HEK293 (cell line): ENCODE measurements around the gene FAM193B.

Source experiments
- CTCF ChIA-PET: fragments of 350-600 bp; formaldehyde crosslinking; extraction: SDS; loops from one replicate; lab custom pipeline; 2021; ENCODE audit warnings: antibody characterized with exemption; lab: Yijun Ruan, JAX
- POLR2A ChIA-PET: fragments of 300-600 bp; formaldehyde crosslinking; extraction: SDS; loops from one replicate; lab custom pipeline; 2020; ENCODE audit warnings: antibody characterized with exemption, inconsistent platforms; lab: Yijun Ruan, JAX
- H3K27ac ChIP-seq: fragments of 200-500 bp; sonication (Bioruptor generic); 2 replicates; pipeline ENCODE4 v1.5.1; 2014; ENCODE audit warnings: low read depth, low read length, control low read depth, inconsistent platforms; ENCODE audit errors: extremely low read depth
- H3K36me3 ChIP-seq, 2 experiments: fragments of 200-500 bp in 1 of 2; sonication (Bioruptor generic) in 1 of 2; 1 replicate in 1 of 2; 2 replicates in 1 of 2; pipeline ENCODE4 v1.5.1; 2014 to 2017; ENCODE audit warnings: inconsistent platforms in 2 of 2, low read length in 2 of 2; ENCODE audit not compliant: control insufficient read depth in 2 of 2, insufficient read depth in 1 of 2
- H3K4me1 ChIP-seq: fragments of 200-500 bp; sonication (Bioruptor generic); 2 replicates; pipeline ENCODE4 v1.5.1; 2014; ENCODE audit warnings: mild to moderate bottlenecking, low read length, inconsistent platforms; ENCODE audit not compliant: control insufficient read depth, insufficient read depth
- H3K4me3 ChIP-seq: 2 replicates; pipeline ENCODE4 v1.5.1; 2011; ENCODE audit warnings: low read depth, mild to moderate bottlenecking, control low read depth, low read length, moderate library complexity
- H3K9me3 ChIP-seq: fragments of 200-500 bp; sonication (Bioruptor generic); 2 replicates; pipeline ENCODE4 v1.5.1; 2014; ENCODE audit warnings: low read depth, low read length, inconsistent platforms; ENCODE audit not compliant: control insufficient read depth, insufficient read depth
- AEBP2 ChIP-seq: fragments of 450-650 bp; formaldehyde crosslinking; IDR thresholded peaks from 2 replicates; pipeline ENCODE4 v1.5.1; 2016; ENCODE audit warnings: missing biosample characterization, missing genetic modification characterization, borderline replicate concordance
- BCL11B ChIP-seq: fragments of 450-650 bp; formaldehyde crosslinking; IDR thresholded peaks from 2 replicates; pipeline ENCODE4 v1.5.1; 2016; ENCODE audit warnings: low read depth, missing biosample characterization, missing genetic modification characterization
- EGR2 ChIP-seq: fragments of 450-650 bp; formaldehyde crosslinking; IDR thresholded peaks from 2 replicates; pipeline ENCODE4 v1.5.1; 2016; ENCODE audit warnings: low read depth, missing biosample characterization, missing genetic modification characterization
- GLIS1 ChIP-seq: fragments of 450-650 bp; formaldehyde crosslinking; IDR thresholded peaks from 2 replicates; pipeline ENCODE4 v1.5.1; 2016; ENCODE audit warnings: missing biosample characterization, missing genetic modification characterization
- HOXC10 ChIP-seq: sonication (generic); formaldehyde crosslinking; IDR thresholded peaks from 2 replicates; pipeline ENCODE4 v1.8.1; 2023; ENCODE audit warnings: mild to moderate bottlenecking, missing genetic modification reagents
- IKZF3 ChIP-seq: fragments of 450-650 bp; IDR thresholded peaks from 2 replicates; pipeline ENCODE4 v1.5.0; 2018; ENCODE audit warnings: missing biosample characterization, mild to moderate bottlenecking, missing genetic modification characterization, moderate library complexity
- OVOL3 ChIP-seq: fragments of 450-650 bp; formaldehyde crosslinking; IDR thresholded peaks from 2 replicates; pipeline ENCODE4 v1.5.1; 2016; ENCODE audit warnings: missing biosample characterization, missing genetic modification characterization
- SP2 ChIP-seq: fragments of 450-650 bp; formaldehyde crosslinking; IDR thresholded peaks from 2 replicates; pipeline ENCODE4 v1.5.1; 2016; ENCODE audit warnings: missing biosample characterization, missing genetic modification characterization
- SP3 ChIP-seq: fragments of 450-650 bp; formaldehyde crosslinking; IDR thresholded peaks from 2 replicates; pipeline ENCODE4 v1.5.1; 2016; ENCODE audit warnings: missing biosample characterization, missing genetic modification characterization
- SP7 ChIP-seq: fragments of 450-650 bp; formaldehyde crosslinking; IDR thresholded peaks from 2 replicates; pipeline ENCODE4 v1.5.1; 2016; ENCODE audit warnings: missing biosample characterization, missing genetic modification characterization
- ZBTB26 ChIP-seq: fragments of 450-650 bp; formaldehyde crosslinking; optimal IDR thresholded peaks from 2 replicates; pipeline ENCODE3; 2016; ENCODE audit warnings: missing biosample characterization, mild to moderate bottlenecking, missing genetic modification characterization
- ZBTB7A ChIP-seq: fragments of 450-650 bp; formaldehyde crosslinking; IDR thresholded peaks from 2 replicates; pipeline ENCODE4 v1.5.1; 2016; ENCODE audit warnings: low read depth, missing biosample characterization, missing genetic modification characterization
- ZNF10 ChIP-seq: fragments of 450-650 bp; formaldehyde crosslinking; IDR thresholded peaks from 2 replicates; pipeline ENCODE4 v1.5.1; 2017; ENCODE audit warnings: missing biosample characterization, missing genetic modification characterization
- ZNF121 ChIP-seq: fragments of 450-650 bp; formaldehyde crosslinking; IDR thresholded peaks from 2 replicates; pipeline ENCODE4 v1.5.1; 2016; ENCODE audit warnings: missing biosample characterization, missing genetic modification characterization
- ZNF133 ChIP-seq: fragments of 450-650 bp; formaldehyde crosslinking; IDR thresholded peaks from 2 replicates; pipeline ENCODE4 v1.5.1; 2016; ENCODE audit warnings: missing biosample characterization, missing genetic modification characterization
- ZNF148 ChIP-seq: fragments of 450-650 bp; formaldehyde crosslinking; IDR thresholded peaks from 2 replicates; pipeline ENCODE4 v1.5.0; 2017; ENCODE audit warnings: missing biosample characterization, missing genetic modification characterization, borderline replicate concordance
- ZNF2 ChIP-seq: fragments of 450-650 bp; formaldehyde crosslinking; IDR thresholded peaks from 2 replicates; pipeline ENCODE4 v1.5.1; 2016; ENCODE audit warnings: missing biosample characterization, missing genetic modification characterization
- ZNF23 ChIP-seq: fragments of 450-650 bp; formaldehyde crosslinking; IDR thresholded peaks from 2 replicates; pipeline ENCODE4 v1.5.1; 2016; ENCODE audit warnings: missing biosample characterization, missing genetic modification characterization, borderline replicate concordance
- ZNF24 ChIP-seq: fragments of 450-650 bp; formaldehyde crosslinking; IDR thresholded peaks from 2 replicates; pipeline ENCODE4 v1.5.1; 2016; ENCODE audit warnings: missing biosample characterization, missing genetic modification characterization
- ZNF280C ChIP-seq: fragments of 450-650 bp; formaldehyde crosslinking; IDR thresholded peaks from 2 replicates; pipeline ENCODE4 v1.5.1; 2016; ENCODE audit warnings: missing biosample characterization, missing genetic modification characterization
- ZNF391 ChIP-seq: fragments of 450-650 bp; formaldehyde crosslinking; IDR thresholded peaks from 2 replicates; pipeline ENCODE4 v1.5.1; 2016; ENCODE audit warnings: low read depth, missing biosample characterization, missing genetic modification characterization, borderline replicate concordance
- ZNF549 ChIP-seq: fragments of 450-650 bp; IDR thresholded peaks from 2 replicates; pipeline ENCODE4 v1.5.1; 2018; ENCODE audit warnings: missing biosample characterization, missing genetic modification characterization, mild to moderate bottlenecking, inconsistent platforms, moderate library complexity
- ZNF560 ChIP-seq: fragments of 450-650 bp; formaldehyde crosslinking; IDR thresholded peaks from 2 replicates; pipeline ENCODE4 v1.5.1; 2017; ENCODE audit warnings: missing biosample characterization, missing genetic modification characterization, borderline replicate concordance
- ZNF785 ChIP-seq: fragments of 450-650 bp; formaldehyde crosslinking; IDR thresholded peaks from 2 replicates; pipeline ENCODE4 v1.5.1; 2016; ENCODE audit warnings: missing biosample characterization, missing genetic modification characterization

The FAM193B gene

GRCh38 chr5:177519463-177520235 is 34.7 kb downstream of the FAM193B start:
- ChIA-PET POLR2A (interaction anchor here (1.4 kb wide), 1 partner anchor 22 kb away, joined by 8 read pairs; the partner anchor contains the start of gene PDLIM7), CTCF (interaction anchor here (0.7 to 0.8 kb wide), 2 partner anchors 88 to 1330 kb away, joined by 4 to 5 read pairs; no protein-coding TSS in a partner anchor)
- no peak for TF ChIP-seq ZNF121 (tag by site-specific recombination)
- no peak for TF ChIP-seq BCL11B (tag by site-specific recombination)
- no peak for TF ChIP-seq ZNF560 (tag by site-specific recombination)
- no peak for TF ChIP-seq ZNF785 (tag by site-specific recombination)
- TF ChIP-seq SP3 (tag by site-specific recombination), result no peak
- TF ChIP-seq ZNF391 (tag by site-specific recombination), result no peak
- no peak for TF ChIP-seq ZNF2
- TF ChIP-seq ZNF24 (tag by site-specific recombination), result no peak
- TF ChIP-seq ZBTB7A (tag by site-specific recombination), result no peak
- no peak for TF ChIP-seq ZNF280C (tag by site-specific recombination)
- no peak for TF ChIP-seq SP7 (tag by site-specific recombination)
- TF ChIP-seq GLIS1 (tag by site-specific recombination), result no peak
- TF ChIP-seq ZNF549 (tag by site-specific recombination), result no peak
- TF ChIP-seq AEBP2, result no peak
- 0 out of 2 replicates have a peak overlapping the region, but pooled peaks have one; percentile 28 for H3K27ac ChIP-seq
- no peak overlapping the region for H3K4me3 ChIP-seq
- no peaks in the 10 kb centered on the region; the same call in 1 of the 2 replicates for H3K4me1 ChIP-seq
- peaks cover 3 to 61% of the 10 kb centered on the region in 2 experiments for H3K36me3 ChIP-seq
- H3K9me3 ChIP-seq, result no peaks in the 10 kb centered on the region

GRCh38 chr5:177516601-177517568 is 37.5 kb downstream of the FAM193B start, which contains the start of gene DDX41:
Gene DDX41 (minus strand): TSS chr5:177516961. CDS start chr5:177516945, 16 bp downstream.
- Histone ChIP-seq H3K4me1 (no peaks in the 10 kb centered on the region; the same call in 1 of the 2 replicates), H3K27ac (peak within 1 kb of the TSS; percentile 62)
- TF ChIP-seq ZNF148 (tag by site-specific recombination) (no peak), SP7 (tag by site-specific recombination) (peak; percentile 93), ZNF23 (tag by site-specific recombination) (no peak), ZBTB26 (tag by site-specific recombination) (peak; percentile 97), IKZF3 (tag by site-specific recombination) (peak; percentile 97), EGR2 (peak; percentile 68), HOXC10 (no peak), OVOL3 (tag by site-specific recombination) (peak; percentile 52; the same call in 1 of the 2 replicates), SP2 (tag by site-specific recombination) (peak; percentile 94), ZNF133 (tag by site-specific recombination) (no peak), ZNF10 (tag by site-specific recombination) (peak; percentile 58; the same call in 1 of the 2 replicates)

More at GRCh38 chr5:177516601-177517568, 37.5 kb downstream of the FAM193B start, which contains the start of gene DDX41:
- no peaks in the 10 kb centered on the region for H3K9me3 ChIP-seq
- H3K4me3 ChIP-seq, result peak within 1 kb of the TSS; percentile 99
- H3K36me3 ChIP-seq, result peaks cover 6 to 71% of the 10 kb centered on the region in 2 experiments
- CTCF ChIA-PET, result interaction anchor here (1.5 to 2.0 kb wide), 4 partner anchors 14 to 208 kb away, joined by 4 to 15 read pairs (median 8); no protein-coding TSS in a partner anchor
- POLR2A ChIA-PET, result interaction anchor here (0.5 to 2.8 kb wide), 11 partner anchors 10 to 168 kb away, joined by 3 to 22 read pairs (median 3); partner anchors contain the start of gene PDLIM7
